CD14-positive monocyte (primary cell): Measurements from ENCODE around the gene VANGL1. TPM values are rescaled to one million over a fixed set of nuclear protein-coding genes. Genes with fewer than 3 reads are reported as not detected.
A peak's percentile ranks its signal among the peaks of the same experiment; 100 is the strongest.

ENCODE experiments used
- DNase-seq, 3 donors: peaks; one replicate each; pipeline ENCODE4 v3.0.0-alpha.2; 2011 to 2022
- H2AFZ ChIP-seq: 2 replicates; pipeline ENCODE4 v1.6.0; 2012; ENCODE audit warnings: mild to moderate bottlenecking, low read depth, low read length, inconsistent platforms; ENCODE audit not compliant: insufficient read depth, poor library complexity, severe bottlenecking
- H3K27ac ChIP-seq, 2 donors: 1 replicate in 1 of 2; 2 replicates in 1 of 2; pipeline ENCODE4 v1.5.1; 2012 to 2013; ENCODE audit warnings: low read length in 2 of 2, control low read depth in 1 of 2, inconsistent platforms in 1 of 2, low read depth in 1 of 2, mild to moderate bottlenecking in 1 of 2
- H3K27me3 ChIP-seq, 2 donors: one replicate each; pipeline versions ENCODE4 v1.6.0 to v1.6.1; 2011 to 2013; ENCODE audit warnings: low read length in 2 of 2; ENCODE audit not compliant: control insufficient read depth in 2 of 2, insufficient read depth in 2 of 2
- H3K36me3 ChIP-seq, 2 donors: replicated peaks in 1 of 2; 1 replicate in 1 of 2; 2 replicates in 1 of 2; pipeline versions ENCODE4 v1.5.1 to v1.6.1; 2012 to 2013; ENCODE audit warnings: low read length in 2 of 2, control low read depth in 1 of 2, inconsistent platforms in 1 of 2, mild to moderate bottlenecking in 1 of 2; ENCODE audit not compliant: insufficient read depth in 2 of 2, control insufficient read depth in 1 of 2
- H3K4me1 ChIP-seq, 2 donors: 1 replicate in 1 of 2; 2 replicates in 1 of 2; pipeline versions ENCODE4 v1.5.1 to v1.6.1; 2012 to 2013; ENCODE audit warnings: low read length in 2 of 2, control low read depth in 1 of 2, inconsistent platforms in 1 of 2, mild to moderate bottlenecking in 1 of 2, moderate library complexity in 1 of 2; ENCODE audit not compliant: insufficient read depth in 2 of 2, control insufficient read depth in 1 of 2
- H3K4me2 ChIP-seq: replicated peaks from 2 replicates; pipeline ENCODE3; 2012; ENCODE audit warnings: low read length, moderate library complexity, mild to moderate bottlenecking; ENCODE audit not compliant: poor library complexity, severe bottlenecking; ENCODE audit errors: extremely low read depth
- H3K4me3 ChIP-seq, 3 experiments: fragments of 200-600 bp in 1 of 3; sonication (generic) in 1 of 3; replicated peaks in 1 of 3; 1 replicate in 2 of 3; 2 replicates in 1 of 3; pipeline ENCODE4 v1.5.1; 2011 to 2013; ENCODE audit warnings: low read length in 3 of 3, mild to moderate bottlenecking in 3 of 3, control low read depth in 2 of 3, low read depth in 2 of 3, inconsistent platforms in 1 of 3, moderate library complexity in 1 of 3
- H3K79me2 ChIP-seq: 2 replicates; pipeline ENCODE4 v1.6.0; 2012; ENCODE audit warnings: mild to moderate bottlenecking, control low read depth, inconsistent platforms, low read length, moderate library complexity; ENCODE audit not compliant: insufficient read depth
- H3K9ac ChIP-seq: 2 replicates; pipeline ENCODE4 v1.6.0; 2017; ENCODE audit warnings: low read length, mild to moderate bottlenecking; ENCODE audit not compliant: insufficient read depth, poor library complexity, severe bottlenecking
- H3K9me3 ChIP-seq, 2 donors: replicated peaks in 1 of 2; 1 replicate in 1 of 2; 2 replicates in 1 of 2; pipeline versions ENCODE4 v1.5.1 to v1.6.1; 2012 to 2013; ENCODE audit warnings: low read length in 2 of 2, control low read depth in 1 of 2; ENCODE audit not compliant: control insufficient read depth in 1 of 2, insufficient read depth in 1 of 2
- H4K20me1 ChIP-seq: 2 replicates; pipeline ENCODE4 v1.6.0; 2012; ENCODE audit warnings: mild to moderate bottlenecking, low read length, control low read depth, moderate library complexity; ENCODE audit not compliant: insufficient read depth
- H3K27ac Mint-ChIP-seq, 7 donors: one replicate each; pipeline ENCODE4 v1.8.0; 2020; ENCODE audit warnings: mild to moderate bottlenecking in 7 of 7, mixed read lengths in 7 of 7, moderate library complexity in 6 of 7, inconsistent platforms in 2 of 7
- H3K27me3 Mint-ChIP-seq, 3 donors: one replicate each; pipeline ENCODE4 v1.8.0; 2021 to 2022; ENCODE audit warnings: low read depth in 3 of 3, mild to moderate bottlenecking in 3 of 3, mixed read lengths in 3 of 3, moderate library complexity in 3 of 3, inconsistent platforms in 1 of 3
- H3K36me3 Mint-ChIP-seq, 2 donors: one replicate each; pipeline ENCODE4 v1.8.0; 2020; ENCODE audit warnings: mixed read lengths in 2 of 2, inconsistent platforms in 1 of 2, mild to moderate bottlenecking in 1 of 2
- H3K4me1 Mint-ChIP-seq: one replicate; pipeline ENCODE4 v1.8.0; 2020; ENCODE audit warnings: mild to moderate bottlenecking, mixed read lengths
- H3K4me3 Mint-ChIP-seq, 2 donors: one replicate each; pipeline ENCODE4 v1.8.0; 2020; ENCODE audit warnings: mild to moderate bottlenecking in 2 of 2, mixed read lengths in 2 of 2, moderate library complexity in 1 of 2
- H3K9me3 Mint-ChIP-seq, 7 donors: one replicate each; pipeline ENCODE4 v1.8.0; 2020 to 2022; ENCODE audit warnings: mixed read lengths in 7 of 7, mild to moderate bottlenecking in 6 of 7, moderate library complexity in 6 of 7, inconsistent platforms in 2 of 7
- WGBS: methylation state at CpG from one replicate; pipeline ENCODE4 v1.1.5; 2013; ENCODE audit warnings: missing lambda C conversion rate; ENCODE audit not compliant: insufficient coverage; 5-methylcytosine and 5-hydroxymethylcytosine counted together
- intact Hi-C, 2 donors: fragments of 100-400 bp; cut with micrococcal nuclease; formaldehyde crosslinking; loops; one replicate each; pipeline versions ENCODE4 v1.15.0 to v1.15.1; 2023
- polyA plus RNA-seq, 3 donors: library from polyadenylated mRNA; depleted of rRNA in 1 of 3; unstranded in 2 of 3; stranded (reverse) in 1 of 3; fragments of 300-500 nt in 2 of 3; fragments of >200 nt in 1 of 3; fragmentation: Illumina TruSeq in 2 of 3; gene quantifications; 1 replicate in 2 of 3; 2 replicates in 1 of 3; pipeline ENCODE4 v1.2.3, GENCODE V29; 2012 to 2021
- TF ChIP-seq, protein P1 (sequence below): fragments of 200-600 bp; IDR thresholded peaks from one replicate; pipeline ENCODE4 v1.8.0; 2022; ENCODE audit warnings: antibody characterized with exemption, mild to moderate bottlenecking

The VANGL1 gene
- polyA plus RNA-seq, 3 donors = 0.67 to 2.0 (median 1.3) TPM

DNA sequence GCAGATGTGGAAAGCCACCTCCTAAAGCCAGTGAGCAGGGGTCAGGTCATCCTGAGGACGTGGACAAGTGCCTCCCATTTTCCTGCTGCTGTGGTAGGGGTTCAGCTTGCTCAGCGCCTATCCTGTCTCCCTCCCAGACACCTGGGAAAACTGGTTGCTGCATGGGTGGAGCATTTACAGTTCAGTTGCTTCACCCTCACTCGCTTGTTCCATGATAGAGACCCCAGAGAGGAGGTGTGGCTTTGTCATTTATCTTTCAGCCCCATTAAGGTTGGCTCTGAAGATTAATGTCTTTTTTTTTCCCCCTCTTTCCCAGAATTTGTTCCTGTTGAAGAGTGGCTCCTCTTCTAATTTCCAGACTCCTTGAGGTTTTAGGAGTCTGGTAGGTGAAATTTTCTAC is 9.2 kb downstream of the VANGL1 start:
- H3K9me3 Mint-ChIP-seq = no peaks in the 10 kb centered on the region
- H3K4me3 Mint-ChIP-seq = no peak overlapping the region
- DNase-seq = no peak
- no peak overlapping the region for H2AFZ ChIP-seq
- peaks cover 0 to 3% (median 0%) of the 10 kb centered on the region in 3 donors for H3K27me3 Mint-ChIP-seq
- no peak overlapping the region for H3K4me3 ChIP-seq
- no peak overlapping the region for H3K4me2 ChIP-seq
- peak overlapping the region in 1 of 7 donors; percentile 36 for H3K27ac Mint-ChIP-seq
- H3K4me1 ChIP-seq = peaks cover 0 to 6% of the 10 kb centered on the region in 2 donors
- H3K27ac ChIP-seq = no peak overlapping the region
- peaks cover 15% of the 10 kb centered on the region for H3K4me1 Mint-ChIP-seq
- H3K79me2 ChIP-seq = no peaks in the 10 kb centered on the region
- H3K36me3 ChIP-seq = peaks cover 0 to 12% of the 10 kb centered on the region in 2 donors
- WGBS = no CpG with 5 or more reads among the region's 3 CpGs
- H3K9ac ChIP-seq = no peak overlapping the region
- H4K20me1 ChIP-seq = no peaks in the 10 kb centered on the region
- H3K36me3 Mint-ChIP-seq = peaks cover 5 to 15% of the 10 kb centered on the region in 2 donors
- H3K27me3 ChIP-seq = no peaks in the 10 kb centered on the region
- H3K9me3 ChIP-seq = no peaks in the 10 kb centered on the region
- intact Hi-C loops = no loop called here
- TF ChIP-seq, protein P1, sequence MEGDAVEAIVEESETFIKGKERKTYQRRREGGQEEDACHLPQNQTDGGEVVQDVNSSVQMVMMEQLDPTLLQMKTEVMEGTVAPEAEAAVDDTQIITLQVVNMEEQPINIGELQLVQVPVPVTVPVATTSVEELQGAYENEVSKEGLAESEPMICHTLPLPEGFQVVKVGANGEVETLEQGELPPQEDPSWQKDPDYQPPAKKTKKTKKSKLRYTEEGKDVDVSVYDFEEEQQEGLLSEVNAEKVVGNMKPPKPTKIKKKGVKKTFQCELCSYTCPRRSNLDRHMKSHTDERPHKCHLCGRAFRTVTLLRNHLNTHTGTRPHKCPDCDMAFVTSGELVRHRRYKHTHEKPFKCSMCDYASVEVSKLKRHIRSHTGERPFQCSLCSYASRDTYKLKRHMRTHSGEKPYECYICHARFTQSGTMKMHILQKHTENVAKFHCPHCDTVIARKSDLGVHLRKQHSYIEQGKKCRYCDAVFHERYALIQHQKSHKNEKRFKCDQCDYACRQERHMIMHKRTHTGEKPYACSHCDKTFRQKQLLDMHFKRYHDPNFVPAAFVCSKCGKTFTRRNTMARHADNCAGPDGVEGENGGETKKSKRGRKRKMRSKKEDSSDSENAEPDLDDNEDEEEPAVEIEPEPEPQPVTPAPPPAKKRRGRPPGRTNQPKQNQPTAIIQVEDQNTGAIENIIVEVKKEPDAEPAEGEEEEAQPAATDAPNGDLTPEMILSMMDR = no peak

DNA sequence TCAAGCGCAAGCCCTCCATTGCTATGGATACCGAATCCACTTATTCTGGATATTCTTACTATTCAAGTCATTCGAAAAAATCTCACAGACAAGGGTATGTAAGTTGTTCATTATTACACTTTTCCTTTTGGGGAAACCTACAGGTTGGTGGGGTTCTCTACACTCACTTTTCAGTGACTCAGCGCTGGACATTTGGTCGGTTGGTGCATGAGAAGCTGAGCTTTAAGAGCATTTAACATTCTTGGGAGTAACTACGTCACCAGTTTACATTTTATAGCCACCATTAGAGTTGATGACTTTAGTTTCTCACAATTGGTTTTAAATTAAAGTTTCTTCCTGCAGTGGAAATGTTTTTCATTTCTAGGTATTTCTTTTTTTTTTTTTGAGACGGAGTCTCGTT is 9.6 kb downstream of the VANGL1 start:
- no peak overlapping the region for H3K9ac ChIP-seq

More for the DNA sequence above, 9.6 kb downstream of the VANGL1 start:
- Mint-ChIP-seq H3K4me1 (peaks cover 15% of the 10 kb centered on the region), H3K36me3 (peaks cover 5 to 15% of the 10 kb centered on the region in 2 donors), H3K27me3 (peaks cover 0 to 3% (median 0%) of the 10 kb centered on the region in 3 donors), H3K27ac (no peak overlapping the region), H3K9me3 (no peaks in the 10 kb centered on the region), H3K4me3 (no peak overlapping the region)
- Histone ChIP-seq H3K27ac (no peak overlapping the region), H3K4me1 (peaks cover 0 to 6% of the 10 kb centered on the region in 2 donors), H3K79me2 (no peaks in the 10 kb centered on the region), H3K9me3 (no peaks in the 10 kb centered on the region), H3K4me2 (no peak overlapping the region), H3K27me3 (no peaks in the 10 kb centered on the region), H3K4me3 (no peak overlapping the region), H2AFZ (no peak overlapping the region), H4K20me1 (no peaks in the 10 kb centered on the region), H3K36me3 (peaks cover 0 to 12% of the 10 kb centered on the region in 2 donors)
- TF ChIP-seq, protein P1 = no peak
- intact Hi-C loops = no loop called here
- no peak for DNase-seq
- no CpG with 5 or more reads among the region's 8 CpGs for WGBS
